Measurements from ENCODE around the gene CRABP1.

CRABP1 gene

GRCh38 chr15:78316283-78317083 lies 23.7 kb upstream of the CRABP1 start:
- DNase-seq (ENCODE audit: low read depth in 3 of 3, low spot score in 1 of 3), result no peak

- no peak for DNase-seq (ENCODE audit: low read depth in 3 of 3, low spot score in 1 of 3)
These were observed 22.9 kb upstream of the CRABP1 start for GRCh38 chr15:78317145-78317836.

- DNase-seq (ENCODE audit: low read depth in 3 of 3, low spot score in 1 of 3), result no peak
These were observed 20.6 kb upstream of the CRABP1 start for GRCh38 chr15:78319588-78319987.

GRCh38 chr15:78320183-78320582 lies 20.0 kb upstream of the CRABP1 start:
- no peak for DNase-seq (ENCODE audit: low read depth in 3 of 3, low spot score in 1 of 3)

GRCh38 chr15:78321041-78321570 lies 19.0 kb upstream of the CRABP1 start:
- DNase-seq (ENCODE audit: low read depth in 3 of 3, low spot score in 1 of 3), result no peak

- no peak for DNase-seq (ENCODE audit: low read depth in 3 of 3, low spot score in 1 of 3)
These were observed 18.4 kb upstream of the CRABP1 start for GRCh38 chr15:78321786-78322185.

- no peak for DNase-seq (ENCODE audit: low read depth in 3 of 3, low spot score in 1 of 3)
These were observed 17.9 kb upstream of the CRABP1 start for GRCh38 chr15:78322243-78322642.

GRCh38 chr15:78322724-78323521 lies 17.2 kb upstream of the CRABP1 start:
- no peak for DNase-seq (ENCODE audit: low read depth in 3 of 3, low spot score in 1 of 3)

- no peak for DNase-seq (ENCODE audit: low read depth in 3 of 3, low spot score in 1 of 3)
These were observed 16.5 kb upstream of the CRABP1 start for GRCh38 chr15:78323693-78324092.

- DNase-seq (ENCODE audit: low read depth in 3 of 3, low spot score in 1 of 3), result no peak
These were observed 16.0 kb upstream of the CRABP1 start for GRCh38 chr15:78324144-78324543.

- no peak for DNase-seq (ENCODE audit: low read depth in 3 of 3, low spot score in 1 of 3)
These were observed 14.9 kb upstream of the CRABP1 start for GRCh38 chr15:78325092-78325843.

- no peak for DNase-seq (ENCODE audit: low read depth in 3 of 3, low spot score in 1 of 3)
These were observed 12.7 kb upstream of the CRABP1 start for GRCh38 chr15:78327466-78327865.

- no peak for DNase-seq (ENCODE audit: low read depth in 3 of 3, low spot score in 1 of 3)
These were observed 10.5 kb upstream of the CRABP1 start for GRCh38 chr15:78329625-78330024.

GRCh38 chr15:78334845-78335244 lies 5.3 kb upstream of the CRABP1 start:
- no peak for DNase-seq (ENCODE audit: low read depth in 3 of 3, low spot score in 1 of 3)

GRCh38 chr15:78335985-78336384 lies 4.2 kb upstream of the CRABP1 start:
- DNase-seq (ENCODE audit: low read depth in 3 of 3, low spot score in 1 of 3), result no peak

GRCh38 chr15:78338781-78339180 lies 1.4 kb upstream of the CRABP1 start:
- DNase-seq (ENCODE audit: low read depth in 3 of 3, low spot score in 1 of 3), result no peak

GRCh38 chr15:78339559-78339958 lies 594 bp upstream of the CRABP1 start:
- DNase-seq (ENCODE audit: low read depth in 3 of 3, low spot score in 1 of 3), result no peak

GRCh38 chr15:78341057-78341987 lies 1.2 kb downstream of the CRABP1 start:
- DNase-seq (ENCODE audit: low read depth in 3 of 3, low spot score in 1 of 3), result no peak

- DNase-seq (ENCODE audit: low read depth in 3 of 3, low spot score in 1 of 3), result no peak
These were observed 1.9 kb downstream of the CRABP1 start for GRCh38 chr15:78342021-78342420.

All from stimulated activated CD4-positive, alpha-beta T cell treated with anti-CD3 and anti-CD28 coated beads, TNF-alpha, amount 100 ng/mL, for 1 hour (primary cell).